PC-3 (cell line): ENCODE results near the gene STK33.

ENCODE experiments used
- CTCF ChIP-seq: fragments of 300-600 bp; sonication (generic); conservative IDR thresholded peaks from 2 replicates; pipeline ENCODE4 v1.5.1; 2017; ENCODE audit warnings: antibody characterized with exemption, low read depth, mild to moderate bottlenecking, low read length
- EZH2 ChIP-seq: fragments of 300-600 bp; sonication (generic); IDR thresholded peaks from one replicate; pipeline ENCODE4 v1.6.1; 2017; ENCODE audit warnings: antibody characterized with exemption, mild to moderate bottlenecking, low read length; ENCODE audit not compliant: unreplicated experiment

DNA sequence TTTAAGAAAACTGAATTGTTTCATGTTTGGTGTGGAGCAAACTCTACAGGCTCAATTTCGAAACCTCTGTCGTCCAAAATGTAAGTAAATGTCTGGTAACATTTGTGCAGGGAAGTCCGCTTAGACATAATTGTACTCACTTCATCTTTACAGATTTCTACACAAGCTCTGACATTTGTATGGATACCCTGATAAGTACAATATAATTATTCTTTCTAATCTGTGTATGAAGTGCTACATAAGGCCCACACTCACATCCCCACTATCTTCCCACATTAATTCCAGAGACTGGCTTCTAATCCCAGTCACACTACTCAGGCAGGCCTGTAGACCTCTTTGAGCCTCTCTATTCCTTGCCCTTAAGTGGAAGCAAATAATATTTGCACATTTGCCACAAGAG, 201.1 kb downstream of the STK33 start:
- TF ChIP-seq CTCF: no peak
- TF ChIP-seq EZH2: no peak
